ENCODE data around the gene WDR43.
"Not testable (repeated sequence)": the region's sequence is repeated elsewhere in the genome, so short reads cannot be mapped to it uniquely, and the experiment has no call there.

Gene WDR43

DNA sequence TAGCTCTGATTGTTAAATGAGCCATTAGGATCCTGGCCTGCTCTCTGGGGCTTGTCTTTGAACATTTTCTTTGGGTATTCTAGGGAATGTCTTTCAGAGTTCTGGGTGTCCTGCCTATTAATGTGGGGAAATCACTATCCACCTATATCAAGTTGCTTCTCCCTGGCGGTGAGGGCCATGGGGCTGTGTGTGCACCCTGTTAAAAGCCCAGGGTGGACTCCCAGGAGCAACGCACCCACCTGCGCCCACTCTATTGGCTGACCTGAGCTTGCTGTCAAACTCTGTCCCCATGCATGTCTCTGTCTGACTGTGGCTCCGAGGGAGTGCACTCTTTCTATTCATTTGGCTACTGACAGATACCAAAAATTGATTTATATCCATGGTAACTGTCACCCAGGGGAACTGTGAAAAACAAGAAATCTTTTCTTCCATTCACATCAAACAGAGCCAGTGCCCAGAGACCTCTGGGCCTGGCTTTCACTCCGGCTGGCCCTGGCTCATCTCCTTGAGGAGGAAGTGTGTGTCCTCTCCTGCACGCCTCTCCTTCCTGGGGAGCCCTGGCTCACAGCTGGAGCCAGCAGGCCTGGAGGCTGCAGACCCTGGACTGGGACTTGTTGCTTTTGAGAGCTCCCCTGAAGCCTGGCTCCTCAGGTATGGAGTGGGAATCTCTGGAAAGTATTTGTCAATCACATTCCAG, 76.1 kb downstream of the WDR43 start:
- no peak for DNase-seq

DNA sequence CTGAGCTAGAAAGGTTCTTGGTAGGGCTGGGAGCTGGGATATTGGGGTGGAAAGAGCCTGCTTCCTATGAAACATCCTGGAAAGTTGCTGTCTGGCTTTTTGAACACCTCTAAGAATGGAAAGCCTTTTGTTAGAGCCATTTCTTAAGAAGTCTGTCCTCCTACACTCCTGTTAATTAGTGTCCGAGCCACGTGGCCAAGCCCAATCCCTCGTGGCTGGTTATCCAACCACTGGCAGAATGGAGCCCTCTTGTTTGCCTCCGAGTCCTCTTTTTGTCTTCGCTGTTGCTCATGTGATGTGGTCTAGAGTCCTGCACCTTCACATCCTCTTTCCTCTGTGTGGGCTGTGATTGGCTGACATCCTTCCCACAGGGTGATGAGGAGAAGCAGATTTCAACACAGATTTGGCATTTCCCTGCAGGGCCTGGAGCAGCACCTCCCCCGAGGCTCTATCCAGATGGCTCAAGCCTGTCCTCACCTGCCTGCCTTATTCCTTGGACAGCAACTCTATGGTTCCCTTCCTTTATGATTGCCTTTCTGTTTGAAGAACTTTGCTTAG, 78.4 kb downstream of the WDR43 start:
- no peak for DNase-seq

GRCh38 chr2:28974252-28974651, 79.8 kb downstream of the WDR43 start:
- no peak for DNase-seq

DNA sequence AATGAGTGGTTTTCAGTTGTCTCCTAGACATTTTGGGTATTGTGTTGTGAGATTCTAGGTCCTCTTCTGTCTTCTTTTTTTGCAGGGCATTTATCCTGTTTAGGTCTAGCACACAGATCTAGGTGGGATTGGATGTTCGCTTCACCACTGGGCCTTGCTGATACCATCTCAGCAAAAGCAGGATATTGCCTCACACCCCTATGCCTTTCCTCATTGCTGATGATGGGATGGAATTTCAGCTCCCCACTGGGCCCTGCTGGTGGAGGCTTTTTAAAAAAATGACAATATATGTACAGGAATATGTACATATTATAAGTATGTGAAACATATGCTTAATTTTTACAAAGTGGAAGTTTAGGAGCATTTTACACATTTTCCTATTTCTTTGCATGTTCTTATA, 81.2 kb downstream of the WDR43 start:
- no peak for DNase-seq

- DNase-seq: no peak
These were observed 82.1 kb downstream of the WDR43 start for GRCh38 chr2:28976584-28976983.

DNA sequence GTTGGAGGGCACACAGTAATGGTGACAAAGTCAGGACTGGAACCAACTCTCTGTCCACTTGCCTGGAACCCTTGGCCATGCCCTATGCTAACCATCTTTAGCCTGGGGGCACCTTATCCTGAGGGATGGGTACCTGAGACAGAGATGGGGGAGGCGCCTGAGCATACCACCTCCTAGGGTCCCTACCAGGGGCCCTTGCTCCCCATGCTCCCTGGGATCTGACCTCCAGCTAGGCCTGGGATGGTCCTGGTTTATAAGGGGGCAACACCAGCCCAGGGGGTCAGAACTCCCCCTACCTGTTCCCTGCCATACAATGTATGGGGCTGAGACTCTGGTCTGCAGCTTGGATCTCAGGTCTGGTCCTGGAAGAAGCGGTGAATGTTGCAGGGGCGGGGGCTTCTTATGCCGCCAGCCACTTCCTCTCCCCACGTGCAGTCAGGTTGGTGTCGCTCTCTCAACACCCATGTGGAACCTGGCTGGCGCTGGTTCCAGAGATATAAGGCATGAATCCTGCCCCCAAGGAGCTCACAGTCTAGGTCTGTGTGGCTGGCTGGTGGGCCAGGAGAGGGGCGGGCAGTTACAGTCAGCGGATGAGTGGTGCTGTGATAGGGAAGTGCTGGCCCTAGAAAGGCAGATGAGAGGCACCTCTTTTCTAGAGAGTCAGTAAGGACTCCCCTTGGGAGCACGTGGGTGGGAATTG, 82.9 kb downstream of the WDR43 start:
- DNase-seq: no peak

- not testable (repeated sequence) for DNase-seq
These were observed 83.5 kb downstream of the WDR43 start for GRCh38 chr2:28978001-28978400.

DNA sequence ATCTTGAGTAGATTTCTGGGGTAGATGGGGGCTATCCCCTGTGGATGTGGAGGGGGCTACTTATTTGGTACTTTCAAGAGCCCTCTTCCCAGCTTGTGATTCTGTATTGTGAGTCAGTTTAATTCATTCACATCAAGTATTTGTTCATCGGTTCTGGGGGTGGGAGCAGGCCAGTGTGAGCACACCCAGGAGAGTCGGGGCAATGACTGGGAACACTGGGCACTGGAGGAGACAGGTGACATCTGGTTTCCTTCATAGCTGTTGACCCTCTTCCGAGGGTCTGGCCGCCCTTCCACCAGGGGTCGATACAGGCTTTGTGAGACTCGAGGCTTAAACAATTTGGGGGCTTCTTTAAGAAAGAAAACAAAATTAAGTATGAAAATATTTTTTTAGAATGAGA, 84.1 kb downstream of the WDR43 start:
- DNase-seq: no peak

GRCh38 chr2:28979041-28979440, 84.6 kb downstream of the WDR43 start:
- DNase-seq: no peak

DNA sequence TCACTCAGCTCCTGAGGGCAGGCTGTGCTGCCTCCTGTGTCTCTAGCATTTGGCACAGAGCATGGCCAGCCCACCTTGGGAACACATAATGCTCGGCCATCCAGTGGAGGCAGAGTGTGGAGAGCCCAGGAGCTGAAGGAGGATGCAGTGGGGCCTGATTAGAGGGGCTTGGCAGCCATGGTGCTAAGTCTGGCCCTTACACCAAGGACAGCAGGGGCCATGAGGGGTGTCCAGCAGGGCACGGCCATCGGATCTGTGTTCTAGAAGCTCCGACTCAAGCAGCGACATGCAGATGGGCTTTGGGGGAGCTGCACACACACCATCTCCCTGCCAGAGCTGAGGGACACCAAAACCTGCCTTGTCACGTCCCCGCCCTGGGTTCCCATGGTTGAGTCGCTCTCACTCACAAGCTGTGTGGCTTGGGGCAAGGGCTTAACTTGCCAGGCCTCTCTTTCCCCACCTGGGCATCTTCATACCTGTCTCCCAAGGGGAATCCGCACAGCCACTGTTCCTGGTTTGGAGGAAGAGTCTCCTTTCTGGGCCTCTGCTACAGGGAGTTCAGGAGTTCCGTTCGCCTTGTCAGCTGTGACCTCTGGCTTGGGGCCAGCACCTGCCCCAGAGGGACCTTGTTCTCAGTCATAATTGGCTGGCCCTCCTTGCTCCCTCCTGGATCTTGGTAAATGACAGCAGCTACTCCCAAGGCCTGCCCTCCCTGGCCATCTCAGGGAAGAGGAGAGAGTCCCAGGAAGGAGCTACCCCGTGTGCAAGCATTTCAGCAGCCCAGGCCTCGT, 85.3 kb downstream of the WDR43 start:
- peak; percentile 14 for DNase-seq

DNA sequence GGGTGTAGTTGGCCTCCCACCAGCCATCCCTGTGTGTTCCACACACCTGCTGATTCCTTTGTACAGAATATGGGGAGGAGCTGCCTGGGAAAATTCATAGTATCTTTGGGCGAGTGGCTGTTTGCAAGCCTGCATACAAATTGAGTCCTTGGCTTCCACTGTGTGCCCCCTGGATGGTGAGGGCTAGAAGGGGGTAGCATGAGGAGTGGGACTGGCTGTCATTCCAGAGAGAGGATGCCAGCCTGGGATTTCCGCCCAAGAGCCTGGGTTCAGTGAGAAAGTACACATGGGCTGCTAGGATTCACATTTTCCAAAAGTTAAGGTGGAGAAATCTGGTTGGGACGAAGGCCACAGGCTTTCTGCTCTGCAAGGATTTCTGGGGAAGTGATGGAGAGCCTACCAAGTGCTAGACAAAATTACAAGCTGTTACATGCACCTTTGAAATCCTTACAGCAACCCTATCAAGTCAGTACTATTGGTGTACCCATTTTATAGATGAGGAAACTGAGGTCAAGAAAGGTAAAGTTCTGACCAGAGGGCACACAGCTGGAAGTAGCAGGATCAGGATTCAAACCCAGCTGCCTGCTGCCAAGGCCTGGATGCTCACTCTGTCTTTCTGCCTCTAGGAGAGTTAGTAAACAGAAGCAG, 86.0 kb downstream of the WDR43 start:
- DNase-seq: no peak

- no peak for DNase-seq
These were observed 86.6 kb downstream of the WDR43 start, which contains the start of gene TOGARAM2 for GRCh38 chr2:28981016-28981441. TOGARAM2 (plus strand) TSS chr2:28981298; CDS start chr2:28994835, 13,537 bp downstream.

DNA sequence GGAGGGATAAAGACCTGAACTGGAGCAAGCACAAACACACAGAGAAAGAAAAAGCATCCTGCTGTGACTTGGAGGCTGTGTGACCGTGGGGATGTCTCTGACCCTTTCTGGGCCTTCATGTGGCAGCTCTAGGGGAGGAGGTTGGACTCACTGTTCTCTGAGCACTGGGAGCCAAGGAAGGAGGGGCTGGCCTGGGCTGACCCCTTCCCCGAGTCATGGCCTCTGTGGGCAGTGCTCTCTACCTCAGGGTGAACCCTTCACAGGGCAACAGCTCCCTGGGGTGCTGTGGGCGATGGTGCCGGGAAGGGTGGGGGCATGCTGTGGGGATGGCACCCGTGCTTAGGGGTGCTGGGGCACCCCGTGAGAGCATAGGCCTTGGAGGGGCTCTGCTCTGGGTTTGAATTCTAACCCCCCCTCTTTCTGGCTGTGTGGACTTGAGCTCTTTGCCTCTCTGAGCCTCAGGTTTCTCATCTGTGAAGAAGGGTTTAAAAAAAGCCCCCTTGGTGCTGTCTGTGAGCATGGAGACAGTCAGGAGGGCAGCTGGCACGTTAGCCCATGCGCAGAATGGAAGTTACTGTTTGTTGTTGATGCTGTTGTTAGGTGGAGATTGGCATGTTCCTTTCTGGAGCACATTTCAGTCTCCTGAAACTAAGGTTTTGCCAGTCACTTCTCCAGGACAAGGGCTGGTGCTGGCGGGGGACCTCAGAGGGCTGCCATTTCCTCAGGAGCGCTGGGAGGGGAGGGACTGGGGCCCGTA, 87.3 kb downstream of the WDR43 start:
- no peak for DNase-seq

- DNase-seq: no peak
These were observed 88.0 kb downstream of the WDR43 start for GRCh38 chr2:28982381-28982950.

DNA sequence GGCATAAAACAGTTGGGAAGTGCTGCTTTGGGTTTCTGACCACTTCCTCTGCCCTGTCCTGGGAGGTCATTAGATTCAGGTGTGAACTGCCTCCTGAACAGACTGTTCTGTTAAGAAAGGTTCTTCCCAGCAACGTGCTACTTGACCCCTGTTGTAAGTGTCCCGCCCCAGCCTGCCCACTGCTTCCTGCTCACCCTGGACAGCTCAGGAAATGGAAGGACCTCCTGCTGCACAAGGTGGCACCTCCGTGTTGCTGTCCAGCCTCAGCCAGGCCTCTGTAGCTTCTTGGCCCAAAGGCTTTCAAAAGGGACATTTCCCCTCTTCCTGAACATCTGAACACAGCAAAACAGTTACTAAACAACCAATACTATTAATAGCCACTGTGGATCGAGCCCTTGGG, 92.0 kb downstream of the WDR43 start:
- DNase-seq: no peak

- DNase-seq: no peak
These were observed 95.5 kb downstream of the WDR43 start for GRCh38 chr2:28989973-28990372.

DNA sequence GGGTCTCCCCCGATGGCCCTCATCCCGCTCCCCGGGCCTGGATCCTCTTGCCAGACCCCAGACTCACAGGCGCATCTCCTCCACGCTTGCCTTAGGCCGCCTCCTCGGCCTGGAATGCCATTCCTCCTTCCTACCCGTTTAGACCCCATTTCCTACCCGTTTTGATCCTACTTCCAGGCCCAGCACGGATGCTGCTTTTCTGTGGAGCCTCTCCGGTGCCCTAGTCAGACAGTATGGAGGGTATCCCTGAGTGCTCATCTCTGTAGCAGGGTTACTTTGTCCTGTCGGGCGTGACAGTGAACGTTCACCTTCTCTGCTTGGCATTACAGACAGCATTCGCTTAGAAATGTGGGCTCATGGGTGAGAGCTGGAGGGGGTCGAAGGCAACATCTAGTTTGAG, 96.0 kb downstream of the WDR43 start:
- no peak for DNase-seq

DNA sequence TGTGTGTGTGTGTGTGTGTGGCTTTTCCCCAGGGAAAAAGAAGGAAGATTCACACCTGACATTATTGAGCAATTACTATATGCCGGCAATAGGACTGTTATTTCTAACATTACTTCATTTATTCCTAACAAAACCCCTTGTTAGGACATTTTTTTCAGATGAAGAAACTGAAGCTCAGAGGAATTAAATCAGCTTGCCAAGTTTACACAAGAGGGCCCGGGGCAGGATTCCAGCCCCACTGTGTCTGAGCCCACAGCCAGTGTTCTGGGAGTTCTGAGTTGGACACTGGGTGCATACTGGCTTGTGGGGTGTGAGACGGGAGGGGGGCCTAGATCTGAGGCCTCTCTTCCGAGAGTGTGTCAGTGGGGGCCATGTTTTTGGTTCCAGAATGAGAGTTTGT, 96.6 kb downstream of the WDR43 start:
- DNase-seq: no peak

GRCh38 chr2:28991460-28991859, 97.0 kb downstream of the WDR43 start:
- DNase-seq: no peak

DNA sequence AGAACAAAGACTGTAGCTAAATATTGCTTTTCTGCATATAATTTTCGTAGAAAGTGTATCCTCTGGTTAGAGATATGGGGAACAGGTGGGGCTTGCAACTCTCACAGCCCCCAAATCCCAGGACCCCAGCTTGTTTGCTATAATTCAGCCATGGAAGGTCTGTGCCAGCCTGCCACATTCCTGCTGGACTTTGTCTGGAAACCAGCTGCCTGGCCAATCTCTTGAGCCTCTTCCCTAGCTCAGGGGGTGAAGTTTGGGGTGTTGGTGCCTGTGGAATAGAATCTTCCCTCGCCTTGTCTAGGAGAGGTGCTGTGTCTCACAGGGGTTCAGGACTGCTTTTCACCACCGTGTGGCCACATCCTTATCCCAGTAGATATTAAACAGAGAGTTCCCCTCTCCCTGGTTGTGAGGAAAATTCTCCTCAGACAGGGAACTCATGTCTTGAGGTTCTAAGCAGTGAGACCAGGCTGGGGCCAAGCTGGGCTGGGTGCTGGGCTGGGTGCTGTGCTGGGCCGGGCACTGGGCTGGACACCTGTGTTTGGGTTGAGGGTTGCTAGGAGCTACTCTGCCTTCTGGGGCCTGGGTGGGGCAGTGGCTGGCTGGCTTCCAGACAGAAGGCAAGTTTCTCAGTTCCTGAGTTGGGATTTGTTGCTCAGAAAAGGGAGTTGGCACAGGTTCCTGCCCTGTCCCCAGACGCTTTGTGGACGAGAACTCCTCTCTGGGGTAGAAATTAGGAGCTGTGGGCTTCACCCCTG, 98.9 kb downstream of the WDR43 start:
- no peak for DNase-seq

DNA sequence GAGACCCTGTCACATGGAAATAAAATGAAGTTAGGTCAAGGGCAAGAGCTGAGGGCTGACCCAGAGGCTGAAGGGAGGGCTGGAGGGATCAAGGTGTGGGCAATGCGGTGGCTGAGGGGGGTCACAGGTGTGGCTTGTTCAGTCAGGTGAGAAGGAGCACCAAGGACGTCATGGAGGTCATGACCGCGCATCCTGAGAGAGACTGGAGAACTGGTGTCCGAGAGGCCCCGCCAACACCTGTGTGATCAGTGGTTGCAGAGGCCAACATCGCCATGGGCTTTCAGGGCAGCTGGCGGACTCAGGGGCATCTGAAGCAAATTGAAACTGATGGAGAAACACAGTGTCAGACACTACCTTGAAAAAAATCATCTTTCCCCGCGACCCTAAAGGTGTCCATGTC, 99.6 kb downstream of the WDR43 start:
- DNase-seq: no peak
